SK-N-SH (cell line): ENCODE measurements around the gene CAPRIN2. TPM values are rescaled to one million over a fixed set of nuclear protein-coding genes. Genes with fewer than 3 reads are reported as not detected.

Experiments
- CTCF ChIA-PET: fragments of 300-600, 350-600 bp; formaldehyde crosslinking; extraction: SDS; loops from one replicate; lab custom pipeline; 2021; lab: Yijun Ruan, JAX
- POLR2A ChIA-PET: fragments of 350-600 bp; sonication (Branson Sonifier 250); formaldehyde crosslinking; extraction: SDS; loops from one replicate; lab custom pipeline; 2020; ENCODE audit warnings: antibody characterized with exemption, inconsistent platforms; lab: Yijun Ruan, JAX
- DNase-seq: peaks from one replicate; pipeline ENCODE4 v3.0.0; 2012
- H2AFZ ChIP-seq: fragments of 200-600 bp; sonication (generic); 2 replicates; pipeline ENCODE4 v1.8.1; 2016; ENCODE audit warnings: antibody characterized with exemption, mild to moderate bottlenecking, low read depth
- H3F3A ChIP-seq: fragments of 200-600 bp; sonication (generic); replicated peaks from 2 replicates; pipeline ENCODE3; 2016; ENCODE audit warnings: antibody characterized with exemption, mild to moderate bottlenecking; ENCODE audit not compliant: insufficient read depth
- H3K27ac ChIP-seq, 2 experiments: fragments of 200-500 bp in 1 of 2; fragments of 200-600 bp in 1 of 2; sonication (Bioruptor generic) in 1 of 2; sonication (generic), shearing (Covaris generic) in 1 of 2; 2 replicates each; pipeline versions ENCODE4 v1.5.1 to v1.6.1; 2014 to 2016; ENCODE audit warnings: low read depth in 2 of 2, inconsistent platforms in 1 of 2, low read length in 1 of 2, mild to moderate bottlenecking in 1 of 2, mixed read lengths in 1 of 2
- H3K27me3 ChIP-seq: fragments of 200-600 bp; sonication (generic), shearing (Covaris generic); 2 replicates; pipeline ENCODE4 v1.6.1; 2016; ENCODE audit warnings: mixed run types; ENCODE audit not compliant: insufficient read depth
- H3K36me3 ChIP-seq, 2 experiments: fragments of 200-500 bp in 1 of 2; fragments of 200-600 bp in 1 of 2; sonication (Bioruptor generic) in 1 of 2; sonication (generic) in 1 of 2; replicated peaks in 1 of 2; 2 replicates each; pipeline versions ENCODE3 to v1.5.1; 2014 to 2016; ENCODE audit warnings: low read length in 1 of 2, mild to moderate bottlenecking in 1 of 2; ENCODE audit not compliant: insufficient read depth in 2 of 2, control insufficient read depth in 1 of 2
- H3K4me1 ChIP-seq, 2 experiments: fragments of 200-500 bp in 1 of 2; fragments of 200-600 bp in 1 of 2; sonication (Bioruptor generic) in 1 of 2; sonication (generic), shearing (Covaris generic) in 1 of 2; 2 replicates each; pipeline versions ENCODE4 v1.5.1 to v1.6.1; 2014 to 2016; ENCODE audit warnings: low read depth in 1 of 2, low read length in 1 of 2, mixed run types in 1 of 2; ENCODE audit not compliant: insufficient read depth in 2 of 2, control insufficient read depth in 1 of 2
- H3K4me2 ChIP-seq: fragments of 200-600 bp; sonication (generic), shearing (Covaris generic); 2 replicates; pipeline ENCODE4 v1.6.1; 2017; ENCODE audit warnings: mixed run types
- H3K4me3 ChIP-seq, 2 experiments: fragments of 200-500 bp in 1 of 2; fragments of 200-600 bp in 1 of 2; sonication (Bioruptor generic) in 1 of 2; sonication (generic), shearing (Covaris generic) in 1 of 2; 2 replicates each; pipeline versions ENCODE4 v1.5.1 to v1.8.1; 2014 to 2016; ENCODE audit warnings: low read depth in 2 of 2, inconsistent platforms in 1 of 2, low read length in 1 of 2, mild to moderate bottlenecking in 1 of 2, mixed read lengths in 1 of 2, moderate library complexity in 1 of 2
- H3K79me2 ChIP-seq: fragments of 200-600 bp; sonication (generic); 2 replicates; pipeline ENCODE4 v1.8.1; 2017; ENCODE audit warnings: mild to moderate bottlenecking; ENCODE audit not compliant: insufficient read depth
- H3K9ac ChIP-seq: fragments of 200-600 bp; sonication (generic); 2 replicates; pipeline ENCODE4 v1.6.1; 2017; ENCODE audit warnings: mixed run types
- H3K9me2 ChIP-seq: fragments of 200-600 bp; sonication (generic); 2 replicates; pipeline ENCODE4 v1.6.1; 2017; ENCODE audit warnings: mixed run types
- H3K9me3 ChIP-seq: fragments of 200-600 bp; sonication (generic); 2 replicates; pipeline ENCODE4 v1.6.1; 2017; ENCODE audit warnings: mixed run types, mild to moderate bottlenecking, moderate library complexity
- H4K20me1 ChIP-seq: fragments of 200-600 bp; sonication (generic); 2 replicates; pipeline ENCODE4 v1.6.1; 2017; ENCODE audit warnings: mild to moderate bottlenecking, mixed run types; ENCODE audit not compliant: insufficient read depth
- CHD2 ChIP-seq: fragments of 150-350 bp; IDR thresholded peaks from 2 replicates; pipeline ENCODE4 v1.6.1; 2018; ENCODE audit warnings: low read length; ENCODE audit not compliant: partially characterized antibody
- GATA2 ChIP-seq: sonication (generic); formaldehyde crosslinking; IDR thresholded peaks from 2 replicates; pipeline ENCODE4 v1.5.0; 2020; ENCODE audit warnings: mild to moderate bottlenecking, missing genetic modification reagents
- NRF1 ChIP-seq: IDR thresholded peaks from 2 replicates; pipeline ENCODE4 v1.6.1; 2012; ENCODE audit warnings: low read depth, mild to moderate bottlenecking, low read length
- RFX5 ChIP-seq: IDR thresholded peaks from 2 replicates; pipeline ENCODE4 v1.6.1; 2012; ENCODE audit warnings: mild to moderate bottlenecking, improper control_type of control experiment, low read length
- RXRA ChIP-seq: IDR thresholded peaks from 2 replicates; pipeline ENCODE4 v1.4.0; 2012; ENCODE audit warnings: low read depth, mild to moderate bottlenecking, borderline replicate concordance
- SIN3A ChIP-seq: IDR thresholded peaks from 2 replicates; pipeline ENCODE4 v1.6.1; 2012; ENCODE audit warnings: low read depth, mild to moderate bottlenecking, low read length, moderate library complexity, borderline replicate concordance
- SMC3 ChIP-seq: IDR thresholded peaks from 2 replicates; pipeline ENCODE4 v1.6.1; 2012; ENCODE audit warnings: low read depth, low read length, improper control_type of control experiment
- TCF12 ChIP-seq: IDR thresholded peaks from 2 replicates; pipeline ENCODE4 v1.4.0; 2012
- USF2 ChIP-seq: fragments of 150-350 bp; IDR thresholded peaks from 2 replicates; pipeline ENCODE4 v1.6.1; 2017; ENCODE audit warnings: antibody characterized with exemption, low read length, low read depth, borderline replicate concordance
- YY1 ChIP-seq: IDR thresholded peaks from 2 replicates; pipeline ENCODE4 v1.4.0; 2012; ENCODE audit warnings: low read depth, mild to moderate bottlenecking
- WGBS: methylation state at CpG from one replicate; pipeline ENCODE4 v1.1.6; 2017; ENCODE audit warnings: low lambda C conversion rate; 5-methylcytosine and 5-hydroxymethylcytosine counted together
- polyA plus RNA-seq, 3 experiments: library from polyadenylated mRNA; depleted of rRNA; stranded (reverse); fragments of >200 nt; gene quantifications; 2 replicates each; pipeline ENCODE4 v1.2.3, GENCODE V29; 2012
- TF ChIP-seq, protein P1 (sequence below): IDR thresholded peaks from 2 replicates; pipeline ENCODE4 v1.6.1; 2012; ENCODE audit warnings: mild to moderate bottlenecking, low read depth, low read length, moderate library complexity
- TF ChIP-seq, protein P2 (sequence below): fragments of 150-350 bp; IDR thresholded peaks from 2 replicates; pipeline ENCODE4 v1.6.1; 2016; ENCODE audit warnings: mild to moderate bottlenecking, low read depth, low read length

CAPRIN2 gene
- polyA plus RNA-seq, 1 of the 3 experiments (the other 2 are of a cell fraction): 21.4 TPM

DNA sequence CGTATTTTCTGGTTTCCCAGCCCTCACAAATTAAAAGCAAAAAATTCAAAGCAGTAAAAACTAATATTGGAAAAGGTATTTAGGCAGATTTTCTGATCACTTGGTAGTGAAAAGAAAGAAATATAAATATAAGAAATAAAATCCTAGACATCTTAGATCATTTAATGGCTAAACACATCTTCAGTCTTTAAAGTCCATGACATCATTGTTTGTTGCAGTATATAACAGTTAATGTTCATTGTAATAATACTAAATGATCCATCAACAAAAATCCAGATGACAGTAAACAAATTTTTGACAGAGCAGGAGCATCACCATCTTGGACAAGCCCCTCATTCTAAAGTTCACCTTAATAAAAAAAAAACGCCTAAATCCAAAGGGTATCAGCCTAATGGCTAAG is 29.2 kb upstream of the CAPRIN2 start:
- ChIA-PET POLR2A (no interaction called here), CTCF (no interaction called here)
- WGBS: 14% methylated on average over 2 of the region's 2 CpGs

More for the DNA sequence above, 29.2 kb upstream of the CAPRIN2 start:
- Histone ChIP-seq H3K4me2 (no peak overlapping the region), H4K20me1 (no peaks in the 10 kb centered on the region), H3K36me3 (no peaks in the 10 kb centered on the region), H3F3A (no peaks in the 10 kb centered on the region), H3K9me3 (no peaks in the 10 kb centered on the region; the same call in 1 of the 2 replicates), H2AFZ (no peak overlapping the region), H3K27ac (no peak overlapping the region), H3K4me1 (no peaks in the 10 kb centered on the region), H3K9me2 (no peaks in the 10 kb centered on the region), H3K79me2 (no peaks in the 10 kb centered on the region), H3K9ac (no peak overlapping the region), H3K4me3 (no peak overlapping the region), H3K27me3 (no peaks in the 10 kb centered on the region)
- TF ChIP-seq USF2: no peak
- no peak for TF ChIP-seq TCF12
- no peak for TF ChIP-seq YY1
- TF ChIP-seq, protein P1, sequence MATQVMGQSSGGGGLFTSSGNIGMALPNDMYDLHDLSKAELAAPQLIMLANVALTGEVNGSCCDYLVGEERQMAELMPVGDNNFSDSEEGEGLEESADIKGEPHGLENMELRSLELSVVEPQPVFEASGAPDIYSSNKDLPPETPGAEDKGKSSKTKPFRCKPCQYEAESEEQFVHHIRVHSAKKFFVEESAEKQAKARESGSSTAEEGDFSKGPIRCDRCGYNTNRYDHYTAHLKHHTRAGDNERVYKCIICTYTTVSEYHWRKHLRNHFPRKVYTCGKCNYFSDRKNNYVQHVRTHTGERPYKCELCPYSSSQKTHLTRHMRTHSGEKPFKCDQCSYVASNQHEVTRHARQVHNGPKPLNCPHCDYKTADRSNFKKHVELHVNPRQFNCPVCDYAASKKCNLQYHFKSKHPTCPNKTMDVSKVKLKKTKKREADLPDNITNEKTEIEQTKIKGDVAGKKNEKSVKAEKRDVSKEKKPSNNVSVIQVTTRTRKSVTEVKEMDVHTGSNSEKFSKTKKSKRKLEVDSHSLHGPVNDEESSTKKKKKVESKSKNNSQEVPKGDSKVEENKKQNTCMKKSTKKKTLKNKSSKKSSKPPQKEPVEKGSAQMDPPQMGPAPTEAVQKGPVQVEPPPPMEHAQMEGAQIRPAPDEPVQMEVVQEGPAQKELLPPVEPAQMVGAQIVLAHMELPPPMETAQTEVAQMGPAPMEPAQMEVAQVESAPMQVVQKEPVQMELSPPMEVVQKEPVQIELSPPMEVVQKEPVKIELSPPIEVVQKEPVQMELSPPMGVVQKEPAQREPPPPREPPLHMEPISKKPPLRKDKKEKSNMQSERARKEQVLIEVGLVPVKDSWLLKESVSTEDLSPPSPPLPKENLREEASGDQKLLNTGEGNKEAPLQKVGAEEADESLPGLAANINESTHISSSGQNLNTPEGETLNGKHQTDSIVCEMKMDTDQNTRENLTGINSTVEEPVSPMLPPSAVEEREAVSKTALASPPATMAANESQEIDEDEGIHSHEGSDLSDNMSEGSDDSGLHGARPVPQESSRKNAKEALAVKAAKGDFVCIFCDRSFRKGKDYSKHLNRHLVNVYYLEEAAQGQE: no peak
- no peak for TF ChIP-seq RFX5
- TF ChIP-seq, protein P2, sequence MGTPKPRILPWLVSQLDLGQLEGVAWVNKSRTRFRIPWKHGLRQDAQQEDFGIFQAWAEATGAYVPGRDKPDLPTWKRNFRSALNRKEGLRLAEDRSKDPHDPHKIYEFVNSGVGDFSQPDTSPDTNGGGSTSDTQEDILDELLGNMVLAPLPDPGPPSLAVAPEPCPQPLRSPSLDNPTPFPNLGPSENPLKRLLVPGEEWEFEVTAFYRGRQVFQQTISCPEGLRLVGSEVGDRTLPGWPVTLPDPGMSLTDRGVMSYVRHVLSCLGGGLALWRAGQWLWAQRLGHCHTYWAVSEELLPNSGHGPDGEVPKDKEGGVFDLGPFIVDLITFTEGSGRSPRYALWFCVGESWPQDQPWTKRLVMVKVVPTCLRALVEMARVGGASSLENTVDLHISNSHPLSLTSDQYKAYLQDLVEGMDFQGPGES: no peak
- TF ChIP-seq GATA2 (CRISPR knock-in tag): no peak
- no peak for TF ChIP-seq SMC3
- TF ChIP-seq RXRA: no peak
- no peak for TF ChIP-seq SIN3A
- TF ChIP-seq NRF1: no peak
- no peak for TF ChIP-seq CHD2
- DNase-seq: no peak
